NCI-H2196 treated with DMSO at 0.1 percent for 48 hours (cell line): ENCODE measurements around the gene SYP.
"Not testable (repeated sequence)": the region's sequence is repeated elsewhere in the genome, so short reads cannot be mapped to it uniquely, and the experiment has no call there.

Experiments
- DNase-seq: peaks from one replicate; lab custom pipeline; 2025; ENCODE audit not compliant: unreplicated experiment; lab: John Stamatoyannopoulos, UW

The SYP gene

DNA sequence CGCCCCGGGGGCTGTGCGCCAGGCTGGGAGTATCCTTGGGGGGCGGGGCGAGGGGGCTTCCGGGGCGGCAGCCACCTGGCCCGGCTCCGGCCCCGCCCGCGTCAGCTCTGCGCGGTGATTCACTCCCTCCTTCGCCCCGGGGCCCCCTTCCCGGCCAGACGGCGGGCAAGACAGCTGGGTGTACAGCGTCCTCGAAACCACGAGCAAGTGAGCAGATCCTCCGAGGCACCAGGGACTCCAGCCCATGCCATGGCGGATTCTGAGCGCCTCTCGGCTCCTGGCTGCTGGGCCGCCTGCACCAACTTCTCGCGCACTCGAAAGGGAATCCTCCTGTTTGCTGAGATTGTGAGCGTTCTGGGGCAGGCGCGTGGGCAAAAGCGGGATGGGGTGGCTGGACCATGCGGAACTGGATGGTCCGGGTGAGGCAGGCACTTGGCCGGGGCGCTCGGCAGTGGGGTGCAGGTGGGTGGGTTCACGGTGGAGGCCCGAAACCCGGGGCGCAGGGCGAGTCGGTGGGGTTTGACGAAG, 28.2 kb downstream of the SYP start, which contains the start of gene PLP2:
PLP2 (plus strand) TSS at position 147 of the 528 bp plus-strand sequence; CDS start at position 250, 103 bp downstream.
- DNase-seq, result no peak

DNA sequence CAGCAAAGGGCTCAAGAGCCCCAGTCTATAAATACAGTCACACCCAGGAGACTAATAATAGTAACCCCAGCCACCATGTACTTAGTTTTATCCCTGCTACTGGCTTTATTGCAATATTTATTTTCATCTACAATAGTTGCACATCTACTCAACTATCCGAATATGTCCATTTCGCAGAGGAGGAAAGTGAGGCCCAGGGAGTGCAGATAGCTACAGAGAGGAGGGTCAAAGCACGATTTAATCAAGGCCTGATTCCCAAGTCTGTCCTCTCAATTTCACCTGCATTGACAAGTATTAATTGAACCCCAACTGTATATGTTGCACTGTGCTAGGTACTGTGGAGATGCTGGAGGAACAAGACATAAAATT, 32.3 kb downstream of the SYP start:
- DNase-seq, result no peak

DNA sequence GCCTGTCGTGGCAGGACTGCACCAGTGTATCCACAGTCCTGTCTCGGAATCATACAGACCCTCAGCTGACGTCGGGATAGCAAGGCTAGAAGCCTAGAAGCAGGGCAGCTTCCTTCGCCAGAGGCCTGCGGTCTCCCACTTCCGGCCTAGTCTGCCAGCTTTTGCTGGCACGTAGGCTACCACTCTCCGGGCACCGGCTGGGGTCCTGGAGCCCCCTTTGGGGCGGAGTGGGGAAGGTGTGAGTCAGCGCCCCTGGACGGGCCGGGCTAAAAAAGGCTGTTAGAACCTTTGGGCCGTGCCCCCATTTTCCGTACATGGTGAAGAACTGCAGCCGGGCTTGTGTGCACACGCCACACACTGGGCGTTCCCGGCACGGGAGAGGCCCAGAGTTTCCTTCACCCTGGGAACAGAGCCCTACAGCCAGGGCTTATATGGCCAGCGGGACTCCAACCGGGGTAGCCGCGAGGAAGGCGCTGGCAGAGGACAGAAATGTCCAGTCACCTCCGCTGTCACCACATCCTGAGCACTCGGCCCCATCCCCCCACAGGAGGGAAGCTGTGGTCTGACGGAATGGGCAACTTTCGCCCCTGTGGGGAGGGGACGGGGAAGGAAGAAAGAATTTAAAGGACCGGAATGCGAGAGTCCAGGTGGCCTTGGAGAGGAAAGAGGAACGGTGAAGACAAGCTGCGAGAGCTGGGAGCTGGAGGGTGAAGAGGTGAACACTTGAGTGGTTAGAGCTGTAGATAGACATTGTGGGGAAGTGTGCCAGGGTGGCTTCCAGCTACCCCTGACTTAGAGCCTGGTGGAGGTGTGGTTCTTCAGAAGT, 32.9 kb downstream of the SYP start:
- DNase-seq, result peak; percentile 23

DNA sequence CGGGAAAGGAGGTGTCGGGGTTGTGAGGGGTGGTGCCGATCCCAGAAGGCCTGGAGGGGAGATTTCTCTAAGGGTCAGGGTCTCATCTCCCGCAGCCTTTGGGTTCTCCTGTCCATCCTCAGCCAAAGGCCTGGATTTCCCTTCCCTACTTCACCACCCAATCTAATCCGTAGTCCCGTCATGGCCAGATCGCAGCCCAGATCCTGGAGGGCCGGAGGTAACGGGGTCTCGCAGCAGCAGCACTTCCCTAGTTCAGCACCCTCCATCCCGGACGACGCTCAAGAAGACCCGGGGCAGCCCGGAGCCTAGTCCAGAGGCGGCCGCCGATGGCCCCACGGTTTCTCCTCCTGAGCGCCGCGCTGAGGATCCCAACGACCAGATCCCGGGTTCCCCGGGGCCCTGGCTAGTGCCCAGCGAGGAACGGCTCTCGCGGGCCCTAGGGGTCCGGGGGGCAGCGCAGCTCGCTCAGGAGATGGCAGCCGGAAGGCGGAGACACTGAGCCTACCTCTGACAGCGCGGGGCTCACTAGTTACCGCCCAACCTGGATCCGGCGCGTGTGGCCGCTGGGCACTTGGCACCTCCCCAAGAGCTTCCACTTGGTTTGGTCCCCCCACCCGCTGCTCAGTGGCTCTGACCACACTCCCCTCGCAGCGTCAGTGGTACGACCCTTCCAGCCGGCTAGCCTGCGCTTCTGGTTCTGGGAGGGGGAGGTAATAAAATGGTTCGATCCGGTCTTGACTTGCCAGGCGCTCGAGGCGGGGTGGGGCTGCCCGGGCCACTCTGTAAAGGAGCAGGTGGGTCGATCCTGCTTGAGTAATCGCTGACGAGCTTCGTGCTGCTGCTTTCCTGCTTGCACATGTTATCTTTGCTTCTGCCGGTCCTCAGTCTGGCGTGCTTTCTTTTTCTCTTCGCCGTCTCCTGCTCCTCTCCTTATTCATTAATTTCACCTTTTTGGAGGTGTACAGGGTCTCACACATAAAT, 33.8 kb downstream of the SYP start:
- DNase-seq, result peak; percentile 82

DNA sequence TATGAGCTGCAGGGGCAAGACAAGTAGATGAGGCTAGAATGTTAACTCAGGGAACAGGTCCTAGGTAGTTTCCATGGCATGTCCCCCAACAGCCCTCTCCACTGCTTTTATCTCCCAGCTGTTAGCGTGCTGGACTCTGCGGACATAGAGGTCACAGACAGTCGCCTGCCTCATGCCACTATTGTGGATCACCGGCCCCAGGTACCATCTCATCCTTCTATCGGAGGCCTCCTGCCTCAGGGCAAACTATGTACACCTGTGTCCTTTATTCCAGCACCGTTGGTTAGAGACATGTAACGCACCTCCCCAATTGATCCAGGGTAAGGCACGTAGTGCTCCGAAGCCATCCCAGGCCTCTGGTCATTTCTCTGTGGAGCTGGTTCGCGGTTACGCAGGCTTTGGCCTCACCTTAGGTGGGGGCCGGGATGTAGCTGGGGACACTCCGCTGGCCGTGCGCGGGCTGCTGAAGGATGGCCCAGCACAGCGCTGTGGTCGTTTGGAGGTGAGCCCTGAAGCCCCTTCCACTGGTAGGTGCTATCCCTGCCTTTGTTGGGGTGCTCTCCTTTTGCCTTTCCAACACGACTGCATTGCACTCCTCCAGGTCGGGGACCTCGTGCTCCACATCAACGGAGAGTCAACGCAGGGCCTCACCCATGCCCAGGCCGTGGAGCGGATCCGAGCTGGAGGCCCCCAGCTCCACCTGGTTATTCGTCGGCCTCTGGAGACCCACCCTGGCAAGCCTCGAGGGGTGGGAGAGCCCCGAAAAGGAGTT, 35.2 kb downstream of the SYP start:
- no peak for DNase-seq

DNA sequence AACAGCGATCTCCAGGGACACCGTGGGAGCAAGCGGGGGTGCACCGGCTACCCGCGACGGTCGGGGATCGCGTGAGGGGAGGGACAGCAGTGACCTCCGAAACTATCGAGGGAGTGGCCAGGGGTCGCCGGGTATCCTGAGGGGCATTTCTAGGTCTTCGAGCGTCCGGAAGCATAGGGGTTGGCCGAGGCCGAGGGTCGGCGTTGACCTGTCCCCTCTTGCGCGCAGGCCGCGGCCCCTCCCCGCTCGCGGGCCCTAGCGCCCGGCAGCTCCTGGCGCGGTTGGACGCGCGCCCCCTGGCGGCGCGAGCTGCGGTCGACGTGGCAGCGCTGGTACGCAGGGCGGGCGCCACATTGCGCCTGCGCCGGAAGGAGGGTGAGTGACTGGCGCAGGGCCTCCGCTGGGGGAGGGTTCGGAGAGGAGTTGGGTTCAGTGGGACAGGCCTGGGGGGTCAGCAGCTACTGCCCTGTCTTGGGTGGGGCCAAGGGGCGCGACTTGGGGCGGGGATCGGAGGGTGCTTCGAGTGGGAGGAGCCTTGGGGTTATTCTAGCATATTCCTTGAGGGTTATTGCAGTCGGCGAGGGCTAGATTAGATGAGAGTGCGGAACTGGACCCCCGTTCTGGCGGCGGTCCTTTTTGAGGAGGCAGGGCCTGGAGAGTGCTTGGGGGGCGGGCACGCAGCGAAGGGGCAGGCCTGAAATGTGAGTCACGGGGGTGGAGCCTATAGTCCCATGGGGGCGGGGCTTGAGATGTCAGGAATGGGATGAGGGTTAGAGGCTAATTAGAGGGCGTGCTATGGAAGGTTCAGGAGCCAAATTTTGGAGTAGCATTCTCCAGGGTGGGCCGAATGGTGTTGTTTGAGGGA, 36.2 kb downstream of the SYP start:
- DNase-seq, result peak; percentile 72

DNA sequence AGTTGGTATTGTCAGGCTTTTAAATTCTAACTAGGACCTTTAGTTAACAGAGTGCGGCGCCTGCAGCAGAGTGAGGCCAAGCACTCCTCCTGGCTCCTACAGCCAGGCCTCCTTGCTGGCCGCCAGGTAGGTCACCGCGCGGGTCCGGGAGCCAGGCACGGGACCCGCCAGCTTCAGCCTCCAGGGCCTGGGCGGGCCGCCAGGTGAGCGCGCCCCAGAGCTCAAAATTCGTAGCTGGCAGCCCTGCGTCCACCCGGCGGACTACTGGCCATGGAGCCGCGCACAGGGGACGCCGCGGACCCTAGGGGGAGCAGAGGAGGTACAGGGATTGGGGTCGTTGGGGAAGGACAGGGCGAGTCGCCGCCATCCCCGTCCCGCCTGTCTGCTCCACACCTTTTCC, 37.4 kb downstream of the SYP start, which contains the start of gene MAGIX:
MAGIX (plus strand) TSS at position 139 of the 400 bp plus-strand sequence; CDS start at position 271, 132 bp downstream.
- no peak for DNase-seq

DNA sequence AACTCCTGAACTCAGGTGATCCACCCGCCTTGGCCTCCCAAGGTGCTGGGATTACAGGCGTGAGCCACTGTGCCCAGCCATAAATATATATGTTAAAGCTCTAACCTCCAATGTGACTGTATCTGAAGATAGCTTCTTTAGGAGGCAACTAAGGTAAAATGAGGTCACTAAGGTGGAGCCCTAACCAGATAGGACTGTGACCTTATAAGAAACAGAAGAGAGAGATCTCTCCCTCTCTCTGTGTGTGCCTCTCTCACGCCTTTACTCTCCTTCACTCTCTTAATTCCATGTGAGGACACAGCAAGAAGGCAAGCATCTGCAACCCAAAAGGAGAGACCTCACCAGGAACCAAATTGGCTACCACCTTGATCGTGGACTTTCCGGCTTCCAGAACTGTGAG, 38.4 kb downstream of the SYP start:
- no peak for DNase-seq

DNA sequence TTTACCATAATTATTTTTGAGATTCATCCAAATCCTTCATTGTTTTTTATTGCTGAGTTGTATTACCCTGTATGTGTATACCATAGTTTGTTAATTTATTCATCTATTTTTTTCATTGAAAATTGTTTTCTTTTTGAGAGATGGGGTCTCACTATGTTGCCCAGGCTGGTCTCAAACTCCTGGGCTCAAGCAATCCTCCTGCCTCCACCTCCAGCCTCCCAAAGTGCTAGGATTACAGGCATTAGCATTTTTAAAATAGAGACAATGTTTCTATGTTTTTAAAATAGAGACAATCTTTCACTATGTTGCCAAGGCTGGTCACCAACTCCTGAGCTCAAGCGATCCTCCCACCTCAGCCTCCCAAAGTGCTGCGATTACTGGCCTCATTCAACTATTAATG, 39.1 kb downstream of the SYP start:
- no peak for DNase-seq

DNA sequence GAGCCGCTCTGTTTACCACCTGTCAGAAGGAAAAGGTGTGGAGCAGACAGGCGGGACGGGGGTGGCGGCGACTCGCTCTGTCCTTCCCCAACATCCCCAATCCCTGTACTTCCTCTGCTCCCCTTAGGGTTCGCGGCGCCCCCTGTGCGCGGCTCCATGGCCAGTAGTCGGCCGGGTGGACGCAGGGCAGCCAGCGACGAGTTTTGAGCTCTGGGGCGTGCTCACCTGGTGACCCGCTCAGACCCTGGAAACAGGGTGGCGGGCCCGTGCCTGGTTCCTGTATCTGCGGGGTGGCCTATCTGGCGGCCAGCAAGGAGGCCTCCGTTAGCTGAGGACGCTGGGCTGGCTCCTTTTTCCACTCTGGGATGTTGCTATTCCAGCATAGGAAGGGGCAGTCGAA, 42.8 kb downstream of the SYP start:
- no peak for DNase-seq

DNA sequence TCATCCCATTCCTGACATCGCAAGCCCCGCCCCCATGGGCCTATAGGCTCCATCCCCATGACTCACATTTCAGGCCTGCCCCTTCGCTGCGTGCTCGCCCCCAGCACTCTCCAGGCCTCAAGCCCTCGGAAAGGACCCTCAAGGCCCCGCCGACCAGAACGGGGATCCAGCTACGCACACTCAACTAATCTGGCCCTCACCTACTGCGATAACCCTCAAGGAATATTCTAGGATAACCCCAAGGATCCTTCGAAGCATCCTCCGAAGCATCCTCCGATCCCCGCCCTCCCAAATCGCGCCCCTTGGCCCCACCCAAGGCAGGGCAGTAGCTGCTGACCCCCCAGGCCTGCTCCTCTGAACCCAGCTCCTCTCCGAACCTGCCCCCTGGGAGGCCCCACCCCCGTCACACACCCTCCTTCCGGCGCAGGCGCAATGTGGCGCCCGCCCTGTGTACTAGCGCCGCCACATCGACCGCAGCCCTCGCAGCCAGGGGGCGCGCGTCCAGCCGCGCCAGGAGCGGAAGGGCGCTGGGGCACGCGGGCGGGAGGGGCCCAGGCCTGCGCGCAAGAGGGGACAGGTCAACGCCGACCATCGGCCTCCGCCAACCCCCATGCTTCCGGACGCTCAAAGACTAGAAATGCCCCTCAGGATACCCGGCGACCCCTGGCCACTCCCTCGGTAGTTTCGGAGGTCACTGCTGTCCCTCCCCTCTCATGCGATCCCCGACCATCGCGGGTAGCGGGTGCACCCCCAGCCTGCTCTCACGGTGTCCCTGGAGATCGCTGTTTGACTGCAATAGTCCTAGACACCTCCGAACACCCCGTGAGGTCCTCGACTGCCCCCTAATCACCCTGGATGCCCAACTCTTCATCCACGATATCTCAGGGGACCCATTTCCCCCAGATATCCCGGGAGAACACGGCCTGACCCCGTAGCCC, 43.8 kb downstream of the SYP start:
- DNase-seq, result peak; percentile 53

DNA sequence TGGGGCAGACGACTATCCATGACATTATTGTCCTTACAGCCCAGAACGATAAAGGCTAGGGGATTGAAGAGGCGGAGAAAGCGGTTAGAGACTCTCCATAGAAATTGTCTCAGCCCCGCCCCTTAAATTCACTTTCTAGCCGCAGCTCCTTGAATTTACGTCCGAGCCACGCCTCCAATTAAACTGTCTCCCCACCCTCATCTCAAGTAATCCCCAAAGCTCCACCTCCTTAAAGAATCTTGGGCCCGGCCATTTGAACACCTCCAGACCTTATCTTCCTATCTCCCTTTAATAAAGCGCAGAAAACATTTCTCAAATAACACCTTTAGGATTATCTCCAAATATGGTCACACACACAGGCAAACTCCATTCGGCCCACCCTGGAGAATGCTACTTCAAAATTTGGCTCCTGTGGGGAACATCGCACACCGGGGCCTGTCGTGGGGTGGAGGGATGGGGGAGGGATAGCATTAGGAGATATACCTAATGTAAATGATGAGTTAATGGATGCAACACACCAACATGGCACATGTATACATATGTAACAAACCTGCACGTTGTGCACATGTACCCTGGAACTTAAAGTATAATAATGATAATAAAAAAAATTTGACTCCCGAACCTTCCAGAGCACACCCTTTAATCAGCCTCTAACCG, 44.6 kb downstream of the SYP start:
- peak; percentile 41 for DNase-seq

DNA sequence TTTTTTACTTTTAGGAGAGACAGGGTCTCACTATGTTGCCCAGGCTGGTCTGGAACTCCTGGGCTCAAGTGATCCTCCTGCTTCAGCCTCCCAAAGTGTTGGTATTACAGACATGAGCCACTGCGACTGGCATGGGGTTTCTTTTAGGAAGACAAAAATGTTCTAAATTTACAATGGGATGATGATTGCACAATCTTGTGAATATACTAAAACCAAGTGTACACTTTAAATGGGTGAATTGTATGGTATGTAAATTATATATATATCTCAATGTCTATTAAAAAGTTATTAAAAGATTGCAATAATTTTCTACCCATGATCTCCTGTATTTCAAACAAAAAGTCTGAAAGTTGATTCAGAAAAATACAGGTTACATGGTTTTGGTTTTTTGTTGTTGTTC, 46.5 kb downstream of the SYP start:
- no peak for DNase-seq

DNA sequence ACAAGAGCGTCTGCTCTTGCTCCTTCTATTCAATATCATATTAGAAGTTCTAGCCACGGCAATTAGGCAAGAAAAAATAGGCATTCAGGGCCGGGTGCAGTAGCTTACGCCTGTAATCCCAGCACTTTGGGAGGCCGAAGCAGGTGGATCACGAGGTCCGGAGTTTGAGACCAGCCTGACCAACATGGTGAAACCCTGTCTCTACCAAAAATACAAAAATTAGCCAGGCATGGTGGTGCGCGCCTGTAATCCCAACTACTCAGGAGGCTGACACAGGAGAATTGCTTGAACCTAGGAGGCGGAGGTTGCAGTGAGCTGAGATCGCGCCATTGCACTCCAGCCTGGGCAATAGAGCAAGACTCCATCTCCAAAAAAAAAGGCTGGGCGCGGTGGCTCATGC, 50.7 kb downstream of the SYP start:
- not testable (repeated sequence) for DNase-seq

DNA sequence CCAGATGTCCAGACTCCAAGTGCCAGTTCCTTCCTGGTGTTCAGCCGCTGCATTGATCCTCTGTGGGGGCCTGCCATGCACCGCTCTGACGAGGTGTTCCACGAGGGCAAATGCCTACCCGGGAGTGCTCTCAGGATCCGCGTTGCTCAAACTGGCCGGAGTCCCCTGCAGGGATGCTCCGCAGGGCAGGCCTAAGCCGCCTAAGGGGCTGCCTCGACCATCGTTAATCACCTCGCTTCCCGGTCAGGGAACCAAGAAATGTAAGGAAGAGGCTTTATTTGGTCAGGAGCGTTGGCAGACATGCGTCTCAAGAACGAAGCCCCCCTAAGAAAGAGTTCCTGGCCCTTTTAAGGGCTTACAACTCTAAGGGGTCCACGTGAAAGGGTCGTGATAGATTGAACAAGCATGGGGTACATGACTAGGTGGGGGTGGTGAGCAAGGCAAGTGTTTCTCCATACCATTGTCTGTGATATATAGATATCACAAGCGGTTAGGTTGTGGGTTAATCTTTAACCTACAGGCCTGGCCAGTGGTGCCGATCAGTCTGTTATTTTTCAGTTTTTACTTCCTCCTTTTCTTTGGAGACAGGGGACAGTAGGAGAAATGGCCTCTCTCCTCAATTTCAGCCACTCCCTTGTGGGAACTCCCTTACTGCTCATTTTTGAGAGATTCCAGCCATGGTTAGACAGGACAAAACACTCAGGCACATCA, 51.4 kb downstream of the SYP start:
- DNase-seq, result not testable (repeated sequence)

DNA sequence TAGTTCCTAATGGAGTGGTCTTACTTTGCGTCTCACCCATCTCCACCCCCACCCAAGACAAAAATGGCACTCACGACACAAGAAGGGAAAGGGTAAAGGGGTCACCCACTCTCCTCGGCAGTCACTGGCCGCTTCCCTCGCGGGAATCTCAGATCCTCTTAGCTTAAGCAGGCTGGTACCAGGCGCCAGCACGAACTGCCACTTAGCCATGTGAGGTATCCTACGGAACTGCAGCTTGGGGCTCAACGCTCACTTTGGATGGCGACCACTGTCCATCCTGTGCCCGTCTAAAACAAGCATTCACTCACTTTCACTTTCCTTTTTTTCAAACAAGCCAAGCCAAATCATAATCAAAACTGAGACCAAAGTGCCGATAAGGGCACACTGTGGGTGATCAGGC, 52.1 kb downstream of the SYP start:
- DNase-seq, result no peak

DNA sequence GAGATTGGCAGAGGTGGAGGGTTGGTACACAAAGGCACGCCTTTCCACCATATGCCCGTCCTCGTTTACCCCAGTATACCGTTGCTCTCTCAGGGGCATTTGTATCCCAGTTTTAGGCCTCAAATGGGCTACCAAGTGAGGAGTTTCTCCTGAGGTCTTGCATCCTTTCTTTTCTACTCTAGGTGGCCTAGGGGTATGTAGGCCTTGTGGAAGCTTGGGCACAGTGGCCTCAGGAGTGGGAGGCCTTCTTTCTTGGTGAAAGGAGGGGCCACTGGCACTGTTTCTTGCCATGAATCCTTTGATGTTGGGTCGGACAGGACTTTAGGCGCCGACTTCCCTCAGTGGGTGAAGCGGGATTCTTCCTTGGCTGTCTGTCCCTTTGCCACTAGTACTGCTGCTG, 52.7 kb downstream of the SYP start:
- no peak for DNase-seq

DNA sequence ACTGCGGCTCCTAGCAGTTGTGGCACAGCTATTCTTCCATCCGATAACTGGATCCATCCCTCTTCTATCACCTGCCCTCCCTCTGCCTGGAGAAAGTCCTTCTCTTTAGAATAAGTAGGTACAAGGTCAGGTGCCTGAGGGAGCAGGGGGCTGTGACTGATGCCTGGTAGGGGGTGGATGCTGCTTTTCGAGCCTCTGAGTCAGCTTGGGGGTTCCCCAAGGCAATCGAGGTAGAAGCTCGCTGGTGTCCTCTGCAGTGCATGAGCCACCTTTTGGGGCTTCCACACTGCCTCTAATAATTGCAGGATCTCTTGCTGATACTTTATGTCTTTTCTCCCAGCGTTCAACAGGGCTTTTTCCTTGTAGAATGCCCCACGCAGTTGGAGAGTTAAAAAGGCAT, 56.8 kb downstream of the SYP start:
- not testable (repeated sequence) for DNase-seq
